GM03348 (cell line): ENCODE data around the gene GJD4.
A peak's percentile ranks its signal among the peaks of the same experiment; 100 is the strongest.

Experiments
- DNase-seq: peaks from one replicate; pipeline ENCODE4 v3.0.0; 2012; ENCODE audit warnings: low spot score

The GJD4 gene

DNA sequence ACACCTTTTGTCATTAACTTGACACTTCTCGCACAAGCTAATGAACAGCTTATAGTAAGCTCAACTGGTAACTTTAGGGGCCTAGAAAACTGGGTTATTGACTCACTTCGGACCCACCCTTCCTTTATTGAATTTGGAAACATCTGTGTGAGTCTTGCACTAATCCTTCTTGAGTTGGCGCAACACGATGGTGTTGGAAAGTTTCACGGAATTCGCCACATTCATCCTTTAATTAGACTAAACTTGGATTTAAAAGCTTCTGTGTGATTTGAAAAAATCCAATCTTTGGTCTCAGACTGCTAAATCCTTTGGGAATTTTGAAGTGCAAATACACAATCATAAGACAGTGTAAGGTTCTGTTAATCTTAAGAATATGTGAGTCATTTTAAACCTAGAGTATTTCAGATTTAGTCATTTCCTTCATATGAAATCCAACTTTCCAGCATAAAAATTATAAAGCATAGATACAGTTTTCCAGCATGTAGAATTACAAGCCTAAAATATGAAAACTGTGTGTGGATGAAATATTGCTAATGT lies 21.9 kb downstream of the GJD4 start:
- DNase-seq = peak; percentile 50

DNA sequence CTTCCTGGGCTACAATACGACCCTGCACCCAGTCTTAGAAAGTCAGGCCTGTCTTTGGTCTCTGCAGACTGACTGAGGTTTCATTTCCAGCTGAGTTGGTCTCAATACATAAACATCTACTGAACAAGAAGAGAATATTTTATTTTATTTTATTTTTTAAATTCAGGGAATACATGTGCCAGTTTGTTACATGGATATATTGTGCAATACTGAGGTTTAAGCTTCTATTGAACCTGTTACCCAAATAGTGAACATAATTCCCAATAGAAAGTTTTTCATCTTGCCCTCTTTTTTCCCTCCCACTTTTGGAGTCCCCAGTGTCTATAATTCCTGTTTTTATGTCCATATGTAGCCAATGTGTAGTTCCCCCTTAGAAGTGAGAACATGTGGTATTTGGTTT lies 26.3 kb downstream of the GJD4 start:
- no peak for DNase-seq

DNA sequence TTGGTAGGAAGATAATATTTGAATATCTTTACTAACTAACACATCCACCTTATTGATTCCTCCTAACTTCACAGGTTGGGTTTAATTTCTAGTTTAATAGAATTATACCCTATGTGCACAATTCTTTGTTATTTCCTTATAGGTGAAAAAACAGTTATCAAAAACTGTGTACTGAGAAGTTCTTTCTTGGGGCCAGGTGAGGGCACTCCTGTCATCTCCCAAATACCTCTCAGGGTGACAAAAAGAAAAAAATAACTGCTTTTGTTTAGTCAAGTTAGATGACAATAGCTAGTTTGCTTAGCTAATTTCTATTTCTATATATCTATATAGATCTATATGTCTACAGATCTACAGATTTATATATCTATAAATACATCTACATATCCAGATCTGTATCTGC lies 26.9 kb downstream of the GJD4 start:
- DNase-seq = no peak

DNA sequence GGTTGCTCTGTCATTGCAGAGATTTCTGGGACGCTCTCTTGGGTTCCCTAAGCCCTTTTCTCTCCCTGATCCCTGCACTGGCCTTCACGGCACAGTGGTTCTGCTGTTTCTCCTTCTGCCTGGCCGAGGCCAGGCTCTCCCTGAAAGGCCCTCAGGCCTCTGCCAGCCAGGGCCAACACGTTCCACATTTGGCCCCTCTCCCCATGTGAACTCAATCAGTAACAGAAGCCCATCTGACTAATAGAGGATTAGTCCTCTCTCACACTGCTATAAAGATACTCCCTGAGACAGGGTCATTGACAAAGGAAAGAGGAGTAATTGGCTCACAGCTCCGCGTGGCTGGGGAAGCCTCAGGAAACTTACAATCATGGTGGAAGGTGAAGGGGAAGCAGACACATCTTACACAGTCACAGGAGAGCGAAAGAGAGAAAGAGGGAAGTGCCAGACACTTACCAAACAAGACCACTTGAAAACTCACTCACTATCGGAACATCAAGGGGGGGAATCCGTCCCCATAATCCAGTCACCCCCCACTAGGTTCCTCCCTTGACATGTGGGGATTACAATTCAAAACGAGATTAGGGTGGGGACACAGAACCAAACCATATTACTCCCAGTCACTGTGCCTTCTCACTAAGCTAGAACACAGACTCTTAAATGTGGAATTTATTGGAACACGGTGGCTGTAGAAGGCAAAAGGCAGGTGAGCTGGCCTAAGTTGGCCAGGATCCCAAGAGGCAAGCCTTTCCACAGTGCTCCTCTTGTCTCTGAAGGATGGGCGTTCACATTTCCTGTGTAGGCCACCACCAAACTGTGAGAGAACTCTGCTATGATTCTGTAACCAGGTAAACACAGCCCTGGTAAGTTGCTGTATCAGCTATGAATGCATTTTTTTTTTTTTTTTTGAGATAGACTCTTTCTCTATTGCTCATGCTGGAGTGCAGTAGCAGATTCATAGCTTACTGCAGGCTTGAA lies 28.2 kb downstream of the GJD4 start:
- DNase-seq = no peak

DNA sequence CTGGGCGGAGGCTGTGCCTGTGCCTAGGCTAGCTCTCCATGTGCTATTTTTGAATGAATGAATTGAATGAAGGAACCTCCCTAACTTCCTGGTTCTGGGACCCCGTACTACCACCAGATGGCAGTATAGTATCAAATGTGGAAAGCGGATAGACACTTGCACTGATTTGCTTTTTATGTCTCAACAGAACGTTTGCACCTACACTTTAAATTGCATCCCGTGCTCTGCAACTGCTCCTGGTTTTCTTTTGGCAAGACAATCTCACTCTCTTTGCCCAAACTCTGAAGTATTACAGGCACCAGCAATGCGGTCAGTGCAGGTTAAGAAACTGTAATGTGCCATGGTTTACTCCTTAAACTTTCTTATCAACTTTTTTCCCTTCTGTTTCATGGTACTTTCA lies 30.4 kb downstream of the GJD4 start:
- peak; percentile 63 for DNase-seq

DNA sequence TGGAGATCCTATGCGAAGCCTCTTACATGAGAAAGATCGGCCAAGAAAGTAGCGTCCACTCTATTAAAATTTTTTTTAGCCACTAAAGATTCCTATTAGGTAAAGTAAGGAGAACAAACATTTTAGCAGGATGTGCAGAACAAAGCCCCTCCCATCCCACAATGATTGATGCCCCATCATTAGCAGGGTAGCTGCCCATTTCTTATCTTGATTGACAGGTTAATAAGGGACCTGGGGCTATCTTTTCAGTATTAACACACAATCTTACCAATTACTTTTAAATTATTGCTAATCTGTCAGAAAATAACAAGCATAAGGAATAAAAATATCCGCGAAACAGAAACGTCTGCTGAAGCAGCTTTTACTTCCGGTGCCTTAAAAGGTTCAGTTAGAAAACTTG lies 31.8 kb downstream of the GJD4 start:
- DNase-seq = no peak

DNA sequence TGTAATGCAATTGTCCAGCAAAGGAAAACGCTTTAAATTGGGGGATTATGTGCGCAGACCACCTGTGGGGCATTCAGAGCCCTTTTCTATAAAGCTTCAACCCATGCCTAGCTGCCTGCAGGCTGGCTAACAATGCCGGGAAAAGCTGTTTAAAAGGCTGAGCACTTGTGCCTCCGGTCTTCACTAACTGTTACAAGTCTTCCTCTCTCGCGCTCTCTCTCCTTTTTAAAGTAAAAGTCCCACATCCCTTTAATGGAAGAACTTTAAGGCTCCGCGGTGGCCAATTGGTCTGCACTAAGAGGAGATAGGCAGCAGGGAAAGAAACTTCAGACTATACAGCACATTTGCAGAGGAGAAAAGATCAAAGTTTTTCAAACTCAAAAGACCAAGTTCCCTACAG lies 32.3 kb downstream of the GJD4 start:
- DNase-seq = no peak

DNA sequence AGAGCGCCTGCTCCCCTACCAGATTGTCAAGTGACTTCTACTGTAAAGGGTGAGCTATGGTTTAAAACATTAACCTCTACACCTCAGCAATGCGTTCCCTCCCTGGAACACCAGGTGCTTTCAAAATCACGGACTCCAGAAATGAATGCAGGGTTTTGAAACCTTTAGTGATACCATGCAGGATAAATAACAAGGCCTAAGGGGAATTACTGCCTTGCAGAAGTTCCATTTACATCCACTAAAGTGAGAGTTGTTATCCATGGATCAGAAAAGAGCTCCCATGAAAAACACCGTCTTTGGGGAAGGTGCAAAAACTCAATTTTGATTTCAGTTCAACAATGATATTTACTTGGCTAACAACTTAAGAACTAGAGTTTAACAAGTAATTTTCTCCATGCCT lies 33.0 kb downstream of the GJD4 start:
- no peak for DNase-seq

DNA sequence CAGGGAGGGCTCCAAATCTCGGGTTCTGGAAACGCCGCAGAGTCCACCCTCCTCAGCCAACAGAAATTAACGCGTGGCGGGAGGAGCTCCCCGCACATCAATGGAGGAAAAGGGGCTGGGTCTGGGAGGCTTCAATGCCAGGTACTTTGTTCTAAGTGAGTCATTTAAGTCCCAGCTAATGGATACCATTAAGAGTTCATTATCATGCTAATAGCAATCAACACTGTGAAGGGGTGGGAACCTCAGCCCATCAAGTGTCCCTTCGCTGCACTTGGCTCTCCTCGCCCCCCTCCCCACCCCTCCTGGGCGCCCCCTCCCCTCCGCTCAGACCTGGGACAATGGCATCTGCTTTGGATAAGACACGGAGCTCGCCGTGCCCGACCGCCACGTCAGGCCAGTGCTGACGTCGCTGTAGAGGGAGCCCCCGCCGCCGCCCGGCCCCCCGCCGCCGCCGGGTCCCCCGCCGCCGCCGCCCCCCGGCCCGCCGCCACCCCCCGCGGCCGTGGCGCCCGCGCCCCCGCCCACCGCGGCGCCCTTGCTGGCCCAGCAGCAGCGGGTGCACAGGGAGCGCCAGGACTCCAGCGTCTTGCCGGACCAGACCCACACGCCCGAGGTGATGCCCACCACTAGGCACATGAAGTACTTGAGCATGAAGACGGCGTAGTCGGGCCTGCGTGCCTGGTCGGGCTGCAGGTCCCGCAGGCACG lies 34.0 kb downstream of the GJD4 start:
- DNase-seq = no peak

DNA sequence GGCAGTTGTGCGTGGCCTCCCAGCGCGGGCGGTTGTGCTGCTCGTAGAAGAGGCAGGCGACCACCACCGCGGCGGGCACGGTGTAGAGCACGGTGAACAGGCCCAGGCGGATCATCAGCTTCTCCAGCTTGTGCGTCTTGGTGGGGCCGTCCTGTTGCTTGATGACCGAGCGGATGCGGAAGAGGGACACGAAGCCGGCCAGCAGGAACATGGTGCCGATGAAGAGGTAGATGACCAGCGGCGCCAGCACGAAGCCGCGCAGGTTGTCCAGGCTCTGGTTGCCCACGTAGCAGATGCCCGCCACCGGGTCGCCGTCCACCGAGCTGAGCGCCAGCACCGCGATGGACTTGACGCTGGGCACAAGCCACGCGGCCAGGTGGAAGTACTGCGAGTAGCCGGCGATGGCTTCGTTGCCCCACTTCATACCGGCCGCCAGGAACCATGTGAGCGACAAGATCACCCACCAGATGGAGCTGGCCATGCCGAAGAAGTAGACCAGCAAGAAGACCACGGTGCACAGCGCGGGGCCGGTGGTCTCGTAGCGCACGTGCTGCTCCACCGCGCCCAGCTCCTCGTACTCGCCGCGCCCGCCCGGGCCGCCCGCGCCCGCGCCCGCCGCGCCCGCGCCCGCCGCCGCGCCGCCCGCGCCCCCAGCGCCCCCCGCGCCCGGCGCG lies 34.7 kb downstream of the GJD4 start:
- DNase-seq = peak; percentile 18

DNA sequence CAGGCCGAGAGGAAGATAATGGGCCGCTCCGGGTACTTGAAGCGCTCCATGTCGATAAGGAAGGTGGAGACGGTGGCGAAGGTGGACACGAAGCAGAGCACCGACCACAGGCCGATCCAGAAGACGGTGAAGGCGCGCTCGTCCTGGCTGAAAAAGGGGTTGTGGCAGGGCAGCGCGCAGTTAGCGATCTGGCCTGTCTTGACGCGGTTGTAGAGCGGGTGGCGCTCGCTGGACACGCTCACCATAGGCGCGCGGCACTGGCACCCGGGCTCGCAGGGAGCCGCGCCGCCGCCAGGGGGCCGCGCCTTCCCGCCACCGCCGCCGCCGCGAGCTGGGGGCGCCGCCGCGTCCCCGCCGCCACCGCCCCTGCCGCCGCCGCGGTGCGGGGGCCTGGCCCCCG lies 35.3 kb downstream of the GJD4 start:
- DNase-seq = peak; percentile 88

DNA sequence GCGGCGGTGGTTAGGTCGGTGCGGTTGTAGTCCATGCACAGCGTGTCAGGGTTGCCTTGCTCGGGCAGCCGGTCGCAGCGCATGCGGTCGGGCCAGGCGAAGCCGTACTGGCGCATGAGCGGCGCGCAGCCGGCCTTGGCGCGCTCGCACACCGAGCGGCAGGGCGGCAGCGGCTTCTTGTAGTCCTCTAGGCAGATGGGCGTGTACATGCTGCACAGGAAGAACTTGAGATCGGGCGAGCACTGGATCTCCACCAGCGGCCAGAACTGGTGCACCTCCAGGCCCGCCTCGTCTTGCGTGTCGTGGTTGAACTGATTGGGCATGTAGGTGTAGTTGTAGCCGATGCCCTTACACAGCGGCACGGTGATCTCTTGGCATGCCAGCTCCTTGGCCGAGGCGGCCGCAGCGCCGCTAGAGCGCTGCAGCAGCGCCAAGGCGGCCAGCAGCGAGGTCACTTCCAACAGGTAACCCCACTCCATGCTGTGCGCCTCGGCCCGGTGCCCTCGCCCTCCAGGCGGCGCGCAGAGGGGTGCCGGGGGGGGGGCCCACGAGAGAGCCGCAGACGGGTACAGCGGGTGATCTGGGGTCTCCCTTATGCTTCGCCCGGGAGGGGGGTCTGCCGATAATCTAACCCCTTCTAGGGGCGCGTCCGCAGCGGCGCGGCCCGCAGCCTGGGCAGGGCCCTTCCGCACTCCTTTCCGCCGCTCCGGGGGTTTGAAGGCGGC lies 36.0 kb downstream of the GJD4 start:
- DNase-seq = peak; percentile 77

DNA sequence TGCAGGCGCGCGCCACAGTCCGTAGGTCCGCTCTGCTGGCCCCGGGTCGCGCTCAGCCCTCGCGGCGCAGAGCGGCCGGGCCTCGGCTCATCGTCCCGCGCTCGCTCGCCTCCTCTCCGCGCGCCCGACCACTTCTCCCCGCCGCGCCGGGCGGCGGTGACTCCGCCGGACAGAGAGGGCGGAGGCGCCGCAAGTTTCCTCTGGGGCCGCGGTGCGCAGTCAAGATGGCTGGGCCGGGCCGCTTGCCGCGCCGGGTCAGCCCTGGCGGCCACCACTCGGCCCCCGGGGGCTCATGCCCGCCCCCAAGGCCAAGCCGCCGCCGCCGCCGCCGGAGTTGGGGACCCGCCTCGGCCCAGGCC lies 36.5 kb downstream of the GJD4 start:
- peak; percentile 65 for DNase-seq

DNA sequence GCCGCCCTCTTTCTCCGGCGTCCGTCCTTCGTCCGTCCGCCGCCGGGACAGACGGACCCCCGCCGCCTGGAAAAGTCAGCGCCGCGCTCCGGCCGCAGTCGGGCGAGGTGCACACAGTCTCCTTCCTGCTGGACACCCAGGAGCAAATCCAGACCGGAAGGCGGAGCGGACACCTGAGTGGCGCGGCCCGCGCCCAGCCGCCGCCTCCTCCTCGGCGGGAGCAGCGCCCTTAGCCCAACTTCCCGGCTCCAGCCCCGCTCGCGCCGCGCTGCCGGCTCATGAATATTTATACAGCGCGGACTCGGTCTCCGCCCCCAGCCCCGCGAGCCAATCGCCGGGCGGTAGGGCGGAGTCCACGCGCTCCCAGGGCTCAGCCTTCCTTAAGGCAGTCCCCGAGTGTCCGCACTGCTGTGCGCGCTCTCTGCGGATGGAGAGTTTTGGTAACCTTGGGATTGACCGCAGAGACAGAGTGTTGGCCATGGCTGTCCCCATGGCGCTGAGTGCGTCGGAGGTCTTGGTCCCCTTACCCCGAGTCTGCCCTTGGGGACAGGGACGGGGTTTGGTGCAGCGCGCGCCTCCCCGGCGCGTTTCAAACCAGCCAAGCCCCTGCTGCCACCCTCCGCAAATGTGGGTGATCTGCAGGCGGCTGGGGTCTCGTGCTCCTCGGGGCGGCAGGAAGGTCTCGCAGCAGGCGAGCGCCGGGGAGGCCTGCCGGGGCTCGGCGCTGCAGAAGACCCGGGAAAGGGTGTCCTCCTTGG lies 37.1 kb downstream of the GJD4 start, which contains the start of gene FZD8:
FZD8 (minus strand) TSS at position 262 of the 758 bp plus-strand sequence. CDS start 867 bp downstream, outside the sequence.
- DNase-seq = peak; percentile 97

DNA sequence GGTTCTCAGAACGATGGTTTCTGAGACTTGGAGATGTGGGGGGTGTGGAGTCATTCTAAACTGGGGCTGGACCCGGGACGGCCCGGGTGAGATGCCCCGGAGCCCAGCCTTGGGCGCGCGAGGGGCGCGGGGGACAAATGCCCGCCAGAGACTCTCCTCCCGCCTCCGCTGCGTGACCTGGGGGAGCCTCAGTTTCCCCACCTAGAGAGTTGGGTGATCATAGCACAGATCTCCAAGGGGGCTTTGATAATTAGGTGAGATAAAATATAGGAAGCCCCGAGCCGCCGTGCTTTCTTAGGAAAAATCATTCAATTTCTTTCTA lies 37.6 kb downstream of the GJD4 start:
- DNase-seq = no peak

DNA sequence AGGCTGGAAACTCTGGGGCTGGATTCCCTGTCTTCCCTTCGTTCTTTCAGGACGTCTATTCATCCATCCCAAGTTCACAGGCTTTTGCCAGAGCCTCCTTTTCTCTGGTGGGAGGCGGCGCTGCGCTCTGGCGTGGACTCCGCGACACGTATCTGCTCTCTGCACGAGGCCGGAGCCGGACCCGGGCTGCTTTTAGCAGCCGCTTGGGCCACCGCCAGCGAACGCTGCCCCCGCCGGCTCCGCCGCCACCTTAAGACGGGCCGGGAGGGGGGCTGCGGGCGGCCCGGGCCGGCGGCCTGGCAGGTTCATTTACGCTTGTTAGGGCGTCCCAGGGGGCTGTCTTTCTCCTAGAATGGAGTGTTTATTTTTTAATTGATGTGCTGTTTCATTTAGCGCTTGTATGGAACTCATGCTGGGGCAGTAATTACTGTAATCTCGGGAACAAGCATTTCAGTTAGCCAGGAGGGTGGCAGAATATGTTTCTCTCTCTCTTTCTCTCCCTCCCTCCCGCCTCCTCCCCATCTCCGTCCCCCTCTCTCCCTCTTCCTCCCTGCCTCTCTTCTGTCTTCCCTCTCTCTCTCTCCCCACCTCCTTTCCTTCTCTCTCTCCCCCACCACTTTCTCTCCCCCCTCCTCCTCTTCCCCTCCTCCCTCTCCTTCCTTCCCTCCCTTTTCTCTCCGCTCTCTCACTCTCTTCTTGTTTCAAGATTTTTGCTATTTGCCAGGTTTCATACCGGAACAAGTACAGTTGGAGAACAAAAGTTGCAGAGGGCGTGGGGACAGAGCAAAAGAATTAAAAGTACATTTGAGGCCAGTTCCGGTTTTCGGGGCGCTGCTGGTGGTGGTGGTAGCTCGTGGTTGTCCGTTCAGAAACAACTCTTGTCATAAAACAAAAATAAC lies 38.3 kb downstream of the GJD4 start:
- peak; percentile 81 for DNase-seq

DNA sequence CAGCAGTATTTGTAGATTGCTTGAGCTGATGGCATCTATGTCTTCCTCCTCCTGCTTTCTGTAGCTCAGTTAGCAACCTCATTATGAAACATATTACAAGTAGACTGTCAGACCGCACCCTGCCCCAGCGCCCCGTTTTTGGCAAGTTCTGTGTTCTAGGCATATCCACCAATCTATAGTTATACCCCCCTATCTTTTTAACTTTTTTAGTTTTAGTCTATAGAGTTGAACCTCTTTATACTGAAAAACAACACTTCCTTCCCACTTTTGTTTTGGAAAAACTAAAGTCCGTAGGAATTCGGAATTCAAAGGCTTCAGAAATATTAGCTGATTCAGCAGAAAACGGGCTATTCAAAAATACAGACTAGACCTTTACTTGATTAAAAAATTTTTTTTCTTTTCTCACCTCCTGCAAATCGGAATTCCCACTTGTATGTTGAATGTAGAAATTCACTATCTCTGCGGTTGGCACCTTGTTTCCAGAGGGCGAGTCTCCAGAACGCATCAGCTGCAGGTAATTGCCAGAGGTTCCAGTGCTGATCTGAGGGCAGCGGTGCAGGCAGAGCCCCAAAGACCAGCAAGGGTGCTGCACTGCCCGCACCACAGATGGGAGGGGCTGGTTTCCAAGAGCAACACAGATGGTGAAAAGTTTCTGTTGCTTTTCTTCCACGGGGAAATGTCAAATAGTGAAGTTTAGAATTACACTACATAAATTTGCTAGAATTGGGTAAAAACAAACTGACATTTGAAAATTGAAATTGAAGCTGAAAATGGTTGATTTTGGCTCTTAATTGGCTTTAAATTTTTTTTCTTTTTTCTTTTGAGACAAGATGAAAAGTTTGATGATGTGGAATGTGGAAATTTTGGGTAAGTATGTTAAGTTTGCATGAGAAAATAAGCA lies 39.2 kb downstream of the GJD4 start:
- peak; percentile 35 for DNase-seq

DNA sequence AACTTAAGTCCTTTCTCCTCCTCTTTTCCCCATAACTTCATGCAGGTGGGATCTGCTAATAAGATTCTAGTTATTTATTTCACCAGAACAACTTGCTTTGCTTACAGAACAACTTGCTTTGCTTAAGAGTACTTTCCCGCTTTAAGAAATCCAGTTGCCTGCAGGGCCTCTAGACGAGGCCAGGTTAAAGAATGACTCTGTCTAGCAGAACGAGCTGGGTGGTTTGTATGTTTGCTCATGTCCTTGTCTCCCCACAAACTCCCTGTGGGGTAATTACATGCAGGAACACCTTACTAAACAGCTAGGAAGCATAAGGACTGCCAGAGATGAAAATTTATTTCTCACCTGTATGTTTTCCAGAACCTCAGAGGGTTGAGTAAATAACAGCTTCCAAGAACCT lies 45.8 kb downstream of the GJD4 start:
- no peak for DNase-seq

DNA sequence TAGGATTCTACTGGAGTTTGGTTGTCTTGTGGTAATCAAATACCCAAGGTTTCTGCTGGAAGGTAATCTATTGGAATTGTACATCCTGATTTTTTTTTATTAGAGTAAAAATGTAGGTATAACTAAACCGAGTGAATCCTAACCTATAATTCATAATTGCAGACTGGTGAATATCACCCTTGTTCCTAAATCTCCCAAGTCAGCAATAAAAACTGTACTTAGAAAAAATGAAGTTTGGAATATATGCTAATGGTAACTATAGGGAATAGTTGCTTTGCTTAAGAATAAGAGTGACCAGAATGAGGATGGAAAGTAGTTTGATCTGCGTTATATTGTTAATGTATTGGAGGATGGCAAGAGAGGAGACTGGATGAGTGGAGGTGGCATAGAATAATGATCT lies 47.7 kb downstream of the GJD4 start:
- DNase-seq = no peak
